HEK293 (cell line): ENCODE data around the gene CALM3.

ENCODE experiments used
- YY1 ChIP-seq: fragments of 450-650 bp; formaldehyde crosslinking; IDR thresholded peaks from 2 replicates; pipeline ENCODE4 v1.5.1; 2018; ENCODE audit warnings: missing biosample characterization, missing genetic modification characterization
- ZNF138 ChIP-seq: fragments of 450-650 bp; formaldehyde crosslinking; IDR thresholded peaks from 2 replicates; pipeline ENCODE4 v1.5.1; 2016; ENCODE audit warnings: missing biosample characterization, missing genetic modification characterization, borderline replicate concordance
- ZNF140 ChIP-seq: fragments of 450-650 bp; formaldehyde crosslinking; IDR thresholded peaks from 2 replicates; pipeline ENCODE4 v1.5.1; 2016; ENCODE audit warnings: missing biosample characterization, missing genetic modification characterization
- ZNF274 ChIP-seq, 2 experiments: fragments of 200-500 bp in 1 of 2; fragments of 450-650 bp in 1 of 2; sonication (Bioruptor generic) in 1 of 2; formaldehyde crosslinking in 1 of 2; IDR thresholded peaks; 2 replicates each; pipeline versions ENCODE4 v1.5.1 to v1.6.1; 2014 to 2016; ENCODE audit warnings: borderline replicate concordance in 1 of 2, inconsistent platforms in 1 of 2, low read length in 1 of 2, missing biosample characterization in 1 of 2, missing genetic modification characterization in 1 of 2
- TF ChIP-seq, protein P1 (sequence below): fragments of 450-650 bp; formaldehyde crosslinking; IDR thresholded peaks from 2 replicates; pipeline ENCODE4 v1.5.1; 2016; ENCODE audit warnings: missing biosample characterization, missing genetic modification characterization
- TF ChIP-seq, protein P2 (sequence below): fragments of 450-650 bp; formaldehyde crosslinking; IDR thresholded peaks from 2 replicates; pipeline ENCODE4 v1.5.1; 2016; ENCODE audit warnings: missing biosample characterization, missing genetic modification characterization

- no peak for TF ChIP-seq ZNF274 (IDR thresholded peaks at IDR 0.05; ENCODE audit: low read length)
- no peak for TF ChIP-seq ZNF274 (tag by site-specific recombination; IDR thresholded peaks at IDR 0.05; ENCODE audit: borderline replicate concordance)
- no peak for TF ChIP-seq ZNF138 (tag by site-specific recombination)
- no peak for TF ChIP-seq YY1 (tag by site-specific recombination)
- TF ChIP-seq, protein P1, sequence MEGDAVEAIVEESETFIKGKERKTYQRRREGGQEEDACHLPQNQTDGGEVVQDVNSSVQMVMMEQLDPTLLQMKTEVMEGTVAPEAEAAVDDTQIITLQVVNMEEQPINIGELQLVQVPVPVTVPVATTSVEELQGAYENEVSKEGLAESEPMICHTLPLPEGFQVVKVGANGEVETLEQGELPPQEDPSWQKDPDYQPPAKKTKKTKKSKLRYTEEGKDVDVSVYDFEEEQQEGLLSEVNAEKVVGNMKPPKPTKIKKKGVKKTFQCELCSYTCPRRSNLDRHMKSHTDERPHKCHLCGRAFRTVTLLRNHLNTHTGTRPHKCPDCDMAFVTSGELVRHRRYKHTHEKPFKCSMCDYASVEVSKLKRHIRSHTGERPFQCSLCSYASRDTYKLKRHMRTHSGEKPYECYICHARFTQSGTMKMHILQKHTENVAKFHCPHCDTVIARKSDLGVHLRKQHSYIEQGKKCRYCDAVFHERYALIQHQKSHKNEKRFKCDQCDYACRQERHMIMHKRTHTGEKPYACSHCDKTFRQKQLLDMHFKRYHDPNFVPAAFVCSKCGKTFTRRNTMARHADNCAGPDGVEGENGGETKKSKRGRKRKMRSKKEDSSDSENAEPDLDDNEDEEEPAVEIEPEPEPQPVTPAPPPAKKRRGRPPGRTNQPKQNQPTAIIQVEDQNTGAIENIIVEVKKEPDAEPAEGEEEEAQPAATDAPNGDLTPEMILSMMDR (tag by site-specific recombination) = no peak
- no peak for TF ChIP-seq ZNF140
- TF ChIP-seq, protein P2, sequence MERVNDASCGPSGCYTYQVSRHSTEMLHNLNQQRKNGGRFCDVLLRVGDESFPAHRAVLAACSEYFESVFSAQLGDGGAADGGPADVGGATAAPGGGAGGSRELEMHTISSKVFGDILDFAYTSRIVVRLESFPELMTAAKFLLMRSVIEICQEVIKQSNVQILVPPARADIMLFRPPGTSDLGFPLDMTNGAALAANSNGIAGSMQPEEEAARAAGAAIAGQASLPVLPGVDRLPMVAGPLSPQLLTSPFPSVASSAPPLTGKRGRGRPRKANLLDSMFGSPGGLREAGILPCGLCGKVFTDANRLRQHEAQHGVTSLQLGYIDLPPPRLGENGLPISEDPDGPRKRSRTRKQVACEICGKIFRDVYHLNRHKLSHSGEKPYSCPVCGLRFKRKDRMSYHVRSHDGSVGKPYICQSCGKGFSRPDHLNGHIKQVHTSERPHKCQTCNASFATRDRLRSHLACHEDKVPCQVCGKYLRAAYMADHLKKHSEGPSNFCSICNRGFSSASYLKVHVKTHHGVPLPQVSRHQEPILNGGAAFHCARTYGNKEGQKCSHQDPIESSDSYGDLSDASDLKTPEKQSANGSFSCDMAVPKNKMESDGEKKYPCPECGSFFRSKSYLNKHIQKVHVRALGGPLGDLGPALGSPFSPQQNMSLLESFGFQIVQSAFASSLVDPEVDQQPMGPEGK (tag by site-specific recombination) = no peak
These were observed 12.4 kb downstream of the CALM3 start for GRCh38 chr19:46613525-46613924.
